K562 (cell line): Measurements from ENCODE around the gene NHSL2. TPM values are rescaled to one million over a fixed set of nuclear protein-coding genes. Genes with fewer than 3 reads are reported as not detected.

Source experiments
- ATAC-seq: fragments of 200-7000 bp; cut with Tn5 transposase; 3 replicates; pipeline ENCODE4 v1.9.1; 2020; ENCODE audit warnings: moderate library complexity
- BruUV-seq: library from RNA; stranded (reverse); fragments of 400-500 nt; replicated peaks from 2 replicates; lab custom pipeline; 2021; lab: Mats Ljungman, UMichigan
- CTCF ChIA-PET: fragments of 300-600 bp; formaldehyde crosslinking; extraction: SDS; loops from one replicate; lab custom pipeline; 2021; ENCODE audit warnings: low intra/inter-chr PET ratio; lab: Yijun Ruan, JAX
- POLR2A ChIA-PET: fragments of 300-600, 350-650 bp; sonication (Branson Sonifier 250); formaldehyde crosslinking; extraction: SDS; loops from one replicate; lab custom pipeline; 2021; ENCODE audit warnings: antibody characterized with exemption, inconsistent platforms; lab: Yijun Ruan, JAX
- DNase-seq, 4 experiments: peaks; one replicate each; pipeline versions ENCODE4 v3.0.0 to v3.0.0-alpha.2; 2011 to 2018; ENCODE audit warnings: low spot score in 3 of 4, mixed read lengths in 3 of 4; ENCODE audit errors: extremely low read depth in 1 of 4
- FAIRE-seq: peaks from 2 replicates; lab custom pipeline; 2011; peaks lifted over from hg19 to GRCh38; lab: Jason Lieb, UNC
- H2AFZ ChIP-seq: 2 replicates; pipeline ENCODE4 v1.6.0; 2011; ENCODE audit warnings: low read depth, low read length, control low read depth, inconsistent platforms
- H3K27ac ChIP-seq: fragments of 200-600 bp; 3 replicates; pipeline ENCODE4 v1.8.0; 2011; ENCODE audit warnings: low read depth, mild to moderate bottlenecking, control low read depth, inconsistent platforms, low read length, moderate library complexity, mixed read lengths; ENCODE audit errors: extremely low read depth
- H3K27me3 ChIP-seq, 2 experiments: fragments of 300-600 bp in 1 of 2; 2 replicates in 1 of 2; 3 replicates in 1 of 2; pipeline versions ENCODE4 v1.6.0 to v1.8.0; 2011; ENCODE audit warnings: inconsistent platforms in 2 of 2, low read length in 2 of 2, mild to moderate bottlenecking in 1 of 2, mixed read lengths in 1 of 2, moderate library complexity in 1 of 2; ENCODE audit not compliant: control insufficient read depth in 2 of 2, insufficient read depth in 2 of 2
- H3K36me3 ChIP-seq: fragments of 300-600 bp; 3 replicates; pipeline ENCODE4 v1.8.0; 2011; ENCODE audit warnings: mild to moderate bottlenecking, low read length, inconsistent platforms; ENCODE audit not compliant: control insufficient read depth, insufficient read depth
- H3K4me1 ChIP-seq, 2 experiments: fragments of 200-600 bp in 1 of 2; replicated peaks in 1 of 2; 2 replicates in 1 of 2; 3 replicates in 1 of 2; pipeline versions ENCODE4 v1.5.1 to v1.8.0; 2011; ENCODE audit warnings: inconsistent platforms in 2 of 2, low read length in 2 of 2, mild to moderate bottlenecking in 1 of 2, mixed read lengths in 1 of 2, moderate library complexity in 1 of 2; ENCODE audit not compliant: control insufficient read depth in 2 of 2, insufficient read depth in 2 of 2
- H3K4me2 ChIP-seq: 2 replicates; pipeline ENCODE4 v1.6.1; 2011; ENCODE audit warnings: low read length, control low read depth, inconsistent platforms, mixed read lengths; ENCODE audit not compliant: insufficient read depth
- H3K4me3 ChIP-seq: fragments of 200-600 bp; sonication (generic), shearing (Covaris generic); 2 replicates; pipeline ENCODE4 v1.5.1; 2016; ENCODE audit warnings: control low read depth, inconsistent platforms
- H3K79me2 ChIP-seq: fragments of 200-600 bp; 3 replicates; pipeline ENCODE4 v1.8.0; 2011; ENCODE audit warnings: low read length, inconsistent platforms; ENCODE audit not compliant: control insufficient read depth, insufficient read depth
- H3K9ac ChIP-seq, 2 experiments: 2 replicates each; pipeline versions ENCODE4 v1.6.0 to v1.6.1; 2011; ENCODE audit warnings: low read depth in 2 of 2, low read length in 2 of 2, control low read depth in 1 of 2, inconsistent platforms in 1 of 2, mild to moderate bottlenecking in 1 of 2, mixed read lengths in 1 of 2; ENCODE audit not compliant: insufficient read depth in 1 of 2
- H3K9me1 ChIP-seq: one replicate; pipeline ENCODE4 v1.6.0; 2011; ENCODE audit warnings: inconsistent platforms, mild to moderate bottlenecking, low read length, moderate library complexity; ENCODE audit not compliant: control insufficient read depth, insufficient read depth
- H3K9me3 ChIP-seq: replicated peaks from 2 replicates; pipeline ENCODE4 v1.5.1; 2011; ENCODE audit warnings: low read depth, low read length, inconsistent platforms; ENCODE audit not compliant: control insufficient read depth, insufficient read depth
- H4K20me1 ChIP-seq: replicated peaks from 2 replicates; pipeline ENCODE4 v1.6.1; 2011; ENCODE audit warnings: low read length, inconsistent platforms, mixed read lengths; ENCODE audit not compliant: control insufficient read depth, insufficient read depth
- DACH1 ChIP-seq: fragments of 450-650 bp; IDR thresholded peaks from 2 replicates; pipeline ENCODE4 v1.6.1; 2018; ENCODE audit not compliant: partially characterized antibody
- EP300 ChIP-seq: IDR thresholded peaks from 2 replicates; pipeline ENCODE4 v1.6.1; 2012; ENCODE audit warnings: low read length, improper control_type of control experiment
- FOXA1 ChIP-seq: fragments of 450-650 bp; IDR thresholded peaks from 2 replicates; pipeline ENCODE4 v1.6.1; 2016; ENCODE audit warnings: mild to moderate bottlenecking, borderline replicate concordance
- PREB ChIP-seq: sonication (generic); formaldehyde crosslinking; IDR thresholded peaks from 2 replicates; pipeline ENCODE4 v1.8.1; 2023; ENCODE audit warnings: mild to moderate bottlenecking, missing genetic modification reagents
- UBTF ChIP-seq, 2 experiments: IDR thresholded peaks; 2 replicates each; pipeline ENCODE4 v1.6.1; 2012; ENCODE audit warnings: improper control_type of control experiment in 2 of 2, low read depth in 2 of 2, low read length in 2 of 2, borderline replicate concordance in 1 of 2
- ZNF445 ChIP-seq: fragments of 250-450 bp; sonication (Bioruptor Pico); IDR thresholded peaks from 2 replicates; pipeline ENCODE4 v1.4.0; 2020; ENCODE audit warnings: low read depth, mild to moderate bottlenecking, moderate library complexity
- ZSCAN29 ChIP-seq: fragments of 450-650 bp; IDR thresholded peaks from 2 replicates; pipeline ENCODE4 v1.6.1; 2017
- WGBS: fragments of 100-300 bp; shearing (Covaris generic); methylation state at CpG from one replicate; pipeline ENCODE4 v1.1.6; 2016; ENCODE audit warnings: low coverage, mixed read lengths; ENCODE audit not compliant: insufficient coverage; ENCODE audit errors: missing lambda C conversion rate; 5-methylcytosine and 5-hydroxymethylcytosine counted together
- in situ Hi-C: fragments of 300-500 bp; cut with MboI; formaldehyde crosslinking; loops from 4 replicates; pipeline ENCODE4 v1.15.0; 2018; ENCODE audit warnings: inconsistent platforms, mixed read lengths
- intact Hi-C: fragments of 100-400 bp; cut with micrococcal nuclease; formaldehyde crosslinking; loops from 2 replicates; pipeline ENCODE4 v1.14.2; 2022
- polyA plus RNA-seq, 8 experiments: library from polyadenylated mRNA; depleted of rRNA in 4 of 8; stranded (reverse) in 5 of 8; unstranded in 3 of 8; fragments of >200 nt; fragmentation: Nextera tagmentation in 2 of 8; fragmentation: Illumina TruSeq in 1 of 8; extraction: Ambion mirVana in 2 of 8; extraction: Trizol in 1 of 8; gene quantifications; 2 replicates each; pipeline versions ENCODE4 v1.2.1 to v1.2.3, GENCODE V29; 2011 to 2014; ENCODE audit warnings: inconsistent platforms in 1 of 8, missing spikeins in 1 of 8
- total RNA-seq, 7 experiments: library from RNA; depleted of rRNA in 6 of 7; stranded (reverse); fragments of >200 nt in 6 of 7; fragmentation: Illumina TruSeq in 2 of 7; extraction: Trizol in 2 of 7; gene quantifications; 2 replicates each; pipeline versions ENCODE4 v1.2.1 to v1.2.3, GENCODE V29; 2011 to 2021; ENCODE audit warnings: low replicate concordance in 1 of 7
- TF ChIP-seq, protein P1 (sequence below): fragments of 250-450 bp; sonication (Bioruptor Pico); IDR thresholded peaks from 2 replicates; pipeline ENCODE4 v1.5.0; 2020; ENCODE audit warnings: mild to moderate bottlenecking

The NHSL2 gene
- total and polyA plus RNA-seq, 9 of the 15 experiments (the other 6 are each of a cell fraction or from before 2014, with no cell fraction given) = 0.02 TPM; not detected in 8

DNA sequence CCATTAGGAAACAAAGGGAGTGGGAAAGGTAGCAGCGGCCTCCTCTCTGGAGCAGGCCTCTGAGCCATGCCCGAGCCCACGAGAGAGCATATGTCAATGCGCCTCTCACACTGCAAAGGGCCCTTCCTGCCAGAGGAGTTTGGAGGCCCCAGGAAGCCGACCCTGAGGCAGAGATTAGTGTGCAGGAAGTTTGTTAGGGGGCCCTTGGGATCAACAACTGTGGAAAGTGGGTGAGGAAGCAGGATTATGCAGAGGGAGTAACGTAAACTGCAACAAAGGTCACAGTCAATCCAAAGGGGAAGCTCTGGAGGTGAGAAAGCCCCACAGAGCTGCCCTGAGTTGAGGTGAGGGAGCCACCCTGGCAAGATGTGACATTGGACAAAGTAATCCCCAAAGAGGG lies 203.7 kb downstream of the NHSL2 start:
- Histone ChIP-seq H3K27ac (no peak overlapping the region), H3K9me3 (no peaks in the 10 kb centered on the region; the same call in 1 of the 2 replicates), H3K4me2 (no peak overlapping the region), H2AFZ (no peak overlapping the region), H3K4me3 (no peak overlapping the region), H3K27me3 (peaks cover 0 to 34% of the 10 kb centered on the region in 2 experiments; a peak in 2 of 5 replicates), H3K4me1 (no peaks in the 10 kb centered on the region), H3K36me3 (no peaks in the 10 kb centered on the region), H3K79me2 (no peaks in the 10 kb centered on the region), H4K20me1 (no peaks in the 10 kb centered on the region), H3K9ac (no peak overlapping the region), H3K9me1 (no peaks in the 10 kb centered on the region)
- POLR2A ChIA-PET = no interaction called here
- in situ Hi-C loops (no loop called here), intact Hi-C loops (no loop called here)
- no peak for TF ChIP-seq ZNF445 (CRISPR knock-in tag)
- no peak for TF ChIP-seq ZSCAN29
- TF ChIP-seq, protein P1, sequence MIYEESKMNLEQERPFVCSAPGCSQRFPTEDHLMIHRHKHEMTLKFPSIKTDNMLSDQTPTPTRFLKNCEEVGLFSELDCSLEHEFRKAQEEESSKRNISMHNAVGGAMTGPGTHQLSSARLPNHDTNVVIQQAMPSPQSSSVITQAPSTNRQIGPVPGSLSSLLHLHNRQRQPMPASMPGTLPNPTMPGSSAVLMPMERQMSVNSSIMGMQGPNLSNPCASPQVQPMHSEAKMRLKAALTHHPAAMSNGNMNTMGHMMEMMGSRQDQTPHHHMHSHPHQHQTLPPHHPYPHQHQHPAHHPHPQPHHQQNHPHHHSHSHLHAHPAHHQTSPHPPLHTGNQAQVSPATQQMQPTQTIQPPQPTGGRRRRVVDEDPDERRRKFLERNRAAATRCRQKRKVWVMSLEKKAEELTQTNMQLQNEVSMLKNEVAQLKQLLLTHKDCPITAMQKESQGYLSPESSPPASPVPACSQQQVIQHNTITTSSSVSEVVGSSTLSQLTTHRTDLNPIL = no peak
- TF ChIP-seq PREB (CRISPR knock-in tag) = no peak
- TF ChIP-seq FOXA1 = no peak
- TF ChIP-seq DACH1 = no peak
- TF ChIP-seq UBTF (IDR thresholded peaks at IDR 0.05; ENCODE audit: borderline replicate concordance in 1 of 2, low read depth in 2 of 2, low read length in 2 of 2) = no peak
- TF ChIP-seq EP300 = no peak
- no TSS peak for BruUV-seq
- CTCF ChIA-PET = no interaction called here
- WGBS = 2% methylated on average over 6 of the region's 6 CpGs
- DNase-seq = no peak
- no peak for FAIRE-seq
- no peak for ATAC-seq
